ENCODE data around the gene MLLT3.

DNA sequence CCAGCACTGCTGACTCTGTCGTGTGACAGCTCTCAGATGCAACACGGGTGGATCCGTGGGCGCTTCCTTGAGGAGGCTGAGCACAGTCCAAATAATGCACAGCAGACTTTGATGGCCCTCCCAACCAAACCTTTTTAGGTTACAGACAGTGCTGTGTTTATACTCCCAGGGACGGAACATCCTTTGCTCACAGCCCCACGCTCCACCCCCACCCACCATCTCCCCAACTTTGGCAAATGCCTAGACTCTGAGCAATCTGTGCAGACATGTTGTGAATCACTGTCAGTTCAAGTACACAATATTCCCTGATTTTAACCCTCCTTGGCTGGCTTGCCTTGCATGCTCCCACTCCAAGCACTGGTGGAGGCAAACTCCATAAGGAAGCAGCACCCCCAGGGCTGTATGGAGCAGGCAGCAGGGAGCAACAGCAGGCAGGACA lies 324.6 kb downstream of the MLLT3 start:
- TF ChIP-seq, protein P1, sequence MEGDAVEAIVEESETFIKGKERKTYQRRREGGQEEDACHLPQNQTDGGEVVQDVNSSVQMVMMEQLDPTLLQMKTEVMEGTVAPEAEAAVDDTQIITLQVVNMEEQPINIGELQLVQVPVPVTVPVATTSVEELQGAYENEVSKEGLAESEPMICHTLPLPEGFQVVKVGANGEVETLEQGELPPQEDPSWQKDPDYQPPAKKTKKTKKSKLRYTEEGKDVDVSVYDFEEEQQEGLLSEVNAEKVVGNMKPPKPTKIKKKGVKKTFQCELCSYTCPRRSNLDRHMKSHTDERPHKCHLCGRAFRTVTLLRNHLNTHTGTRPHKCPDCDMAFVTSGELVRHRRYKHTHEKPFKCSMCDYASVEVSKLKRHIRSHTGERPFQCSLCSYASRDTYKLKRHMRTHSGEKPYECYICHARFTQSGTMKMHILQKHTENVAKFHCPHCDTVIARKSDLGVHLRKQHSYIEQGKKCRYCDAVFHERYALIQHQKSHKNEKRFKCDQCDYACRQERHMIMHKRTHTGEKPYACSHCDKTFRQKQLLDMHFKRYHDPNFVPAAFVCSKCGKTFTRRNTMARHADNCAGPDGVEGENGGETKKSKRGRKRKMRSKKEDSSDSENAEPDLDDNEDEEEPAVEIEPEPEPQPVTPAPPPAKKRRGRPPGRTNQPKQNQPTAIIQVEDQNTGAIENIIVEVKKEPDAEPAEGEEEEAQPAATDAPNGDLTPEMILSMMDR (IDR thresholded peaks at IDR 0.05 in 4 of 5, conservative IDR thresholded peaks at IDR 0.05 in 1 of 5): no peak
- TF ChIP-seq POLR2A (IDR thresholded peaks at IDR 0.05): no peak
